Sigmoid colon (tissue), 7 donors: ENCODE measurements around the gene KLHL7. TPM values are rescaled to one million over a fixed set of nuclear protein-coding genes. Genes with fewer than 3 reads are reported as not detected.
"Not testable (repeated sequence)": the region's sequence is repeated elsewhere in the genome, so short reads cannot be mapped to it uniquely, and the experiment has no call there.

Experiments
- DNase-seq: peaks from one replicate; pipeline ENCODE4 v3.0.0-alpha.2; 2019
- H3K27ac ChIP-seq, 4 donors: fragments of 200-600 bp; sonication (generic); one replicate each; pipeline ENCODE4 v1.5.1; 2016 to 2019; ENCODE audit warnings: mild to moderate bottlenecking in 1 of 4
- H3K27me3 ChIP-seq, 3 donors: fragments of 200-600 bp; sonication (generic); one replicate each; pipeline ENCODE4 v1.5.1; 2019; ENCODE audit warnings: mild to moderate bottlenecking in 1 of 3
- H3K36me3 ChIP-seq, 4 donors: fragments of 200-600 bp; sonication (generic); one replicate each; pipeline ENCODE4 v1.5.1; 2016 to 2019
- H3K4me1 ChIP-seq, 4 donors: fragments of 200-600 bp; sonication (generic); one replicate each; pipeline ENCODE4 v1.5.1; 2017 to 2019
- H3K4me3 ChIP-seq, 4 donors: fragments of 200-600 bp; sonication (generic); one replicate each; pipeline ENCODE4 v1.5.1; 2017 to 2019; ENCODE audit warnings: mild to moderate bottlenecking in 2 of 4, moderate library complexity in 1 of 4
- H3K9me3 ChIP-seq, 4 donors: fragments of 200-600 bp in 3 of 4; sonication (generic) in 3 of 4; one replicate each; pipeline versions ENCODE4 v1.5.1 to v1.6.1; 2013 to 2019
- EP300 ChIP-seq, 4 donors: sonication (generic); formaldehyde crosslinking; IDR thresholded peaks; one replicate each; pipeline ENCODE4 v1.6.1; 2017; ENCODE audit warnings: antibody characterized with exemption in 4 of 4
- POLR2A ChIP-seq, 2 donors: fragments of 450-650 bp; IDR thresholded peaks; one replicate each; pipeline ENCODE4 v1.6.1; 2016; ENCODE audit warnings: antibody characterized with exemption in 2 of 2, mild to moderate bottlenecking in 2 of 2, moderate library complexity in 2 of 2
- POLR2AphosphoS5 ChIP-seq, 4 donors: sonication (generic); formaldehyde crosslinking; IDR thresholded peaks; one replicate each; pipeline ENCODE4 v1.6.1; 2017; ENCODE audit warnings: antibody characterized with exemption in 4 of 4
- WGBS, 2 donors: extraction: QIAGEN DNeasy Blood & Tissue Kit; methylation state at CpG; one replicate each; pipeline ENCODE4 v1.1.7; 2013; 5-methylcytosine and 5-hydroxymethylcytosine counted together
- intact Hi-C: fragments of 100-400 bp; cut with DNase I; formaldehyde crosslinking; loops from one replicate; pipeline ENCODE4 v1.15.1; 2023
- polyA plus RNA-seq, 3 donors: library from polyadenylated mRNA; stranded (reverse); fragments of 200-250 nt; gene quantifications; one replicate each; pipeline ENCODE4 v1.2.3, GENCODE V29; 2013
- total RNA-seq, 4 donors: library from RNA; depleted of rRNA; stranded (reverse); fragments of >200 nt; gene quantifications; one replicate each; pipeline ENCODE4 v1.1.0, GENCODE V29; 2016
- TF ChIP-seq, protein P1 (sequence below), 4 experiments: fragments of 450-650 bp in 3 of 4; fragments of 200-600 bp in 1 of 4; IDR thresholded peaks; one replicate each; pipeline ENCODE4 v1.5.1; 2016 to 2019; ENCODE audit warnings: antibody characterized with exemption in 4 of 4, mild to moderate bottlenecking in 3 of 4, moderate library complexity in 2 of 4
- donor health status: healthy with polysubstance abuse.
- donor health status: Bipolar disorder and iron deficiency.
- donor health status: healthy.

KLHL7 gene
- total and polyA plus RNA-seq, 7 donors, result 12.5 to 42.5 (median 26.9) TPM

DNA sequence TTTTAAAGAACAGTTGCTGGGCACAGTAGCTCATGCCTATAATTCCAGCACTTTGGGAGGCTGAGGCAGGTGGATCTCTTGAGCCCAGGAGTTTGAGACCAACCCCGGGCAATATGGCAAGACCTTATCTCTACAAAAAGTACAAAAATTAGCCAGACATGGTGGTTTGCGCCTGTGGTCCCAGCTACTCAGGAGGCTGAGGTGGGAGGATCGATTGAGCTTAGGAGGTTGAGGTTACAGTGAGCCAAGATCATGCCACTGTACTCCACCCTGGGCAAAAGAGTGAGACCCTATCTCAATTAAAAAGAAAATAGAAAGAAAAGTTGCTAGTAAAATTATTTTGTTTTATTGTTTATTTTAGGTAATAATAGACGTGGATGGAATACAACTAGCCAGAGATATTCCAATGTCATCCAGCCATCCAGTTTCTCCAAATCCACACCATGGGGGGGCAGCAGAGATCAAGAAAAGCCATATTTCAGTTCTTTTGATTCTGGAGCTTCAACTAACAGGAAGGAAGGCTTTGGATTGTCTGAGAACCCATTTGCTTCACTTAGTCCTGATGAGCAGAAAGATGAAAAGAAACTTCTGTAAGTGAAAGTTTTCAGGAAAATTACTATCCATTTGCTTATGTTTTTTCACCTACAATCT lies 79.2 kb downstream of the KLHL7 start:
- H3K27me3 ChIP-seq, result no peaks in the 10 kb centered on the region
- peaks cover 0 to 46% (median 14%) of the 10 kb centered on the region in 4 donors for H3K36me3 ChIP-seq
- H3K4me3 ChIP-seq, result no peak overlapping the region
- peaks cover 0 to 38% (median 22%) of the 10 kb centered on the region in 4 donors for H3K4me1 ChIP-seq
- no peak for DNase-seq
- H3K9me3 ChIP-seq, result no peaks in the 10 kb centered on the region
- no peak overlapping the region for H3K27ac ChIP-seq
- WGBS, 2 donors, result 69 to 82% methylated on average over 4 of the region's 4 CpGs
- intact Hi-C loops, result loop anchor here (5.0 kb wide), 4 partner anchors 62 to 347 kb away; partner anchors contain the start of genes GPNMB, HYCC1, IGF2BP3 and TRA2A
- TF ChIP-seq, protein P1, sequence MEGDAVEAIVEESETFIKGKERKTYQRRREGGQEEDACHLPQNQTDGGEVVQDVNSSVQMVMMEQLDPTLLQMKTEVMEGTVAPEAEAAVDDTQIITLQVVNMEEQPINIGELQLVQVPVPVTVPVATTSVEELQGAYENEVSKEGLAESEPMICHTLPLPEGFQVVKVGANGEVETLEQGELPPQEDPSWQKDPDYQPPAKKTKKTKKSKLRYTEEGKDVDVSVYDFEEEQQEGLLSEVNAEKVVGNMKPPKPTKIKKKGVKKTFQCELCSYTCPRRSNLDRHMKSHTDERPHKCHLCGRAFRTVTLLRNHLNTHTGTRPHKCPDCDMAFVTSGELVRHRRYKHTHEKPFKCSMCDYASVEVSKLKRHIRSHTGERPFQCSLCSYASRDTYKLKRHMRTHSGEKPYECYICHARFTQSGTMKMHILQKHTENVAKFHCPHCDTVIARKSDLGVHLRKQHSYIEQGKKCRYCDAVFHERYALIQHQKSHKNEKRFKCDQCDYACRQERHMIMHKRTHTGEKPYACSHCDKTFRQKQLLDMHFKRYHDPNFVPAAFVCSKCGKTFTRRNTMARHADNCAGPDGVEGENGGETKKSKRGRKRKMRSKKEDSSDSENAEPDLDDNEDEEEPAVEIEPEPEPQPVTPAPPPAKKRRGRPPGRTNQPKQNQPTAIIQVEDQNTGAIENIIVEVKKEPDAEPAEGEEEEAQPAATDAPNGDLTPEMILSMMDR (IDR thresholded peaks at IDR 0.05), result peak; percentile 13 to 36 (median 31)
- TF ChIP-seq POLR2AphosphoS5 (IDR thresholded peaks at IDR 0.05), result no peak
- TF ChIP-seq EP300 (IDR thresholded peaks at IDR 0.05), result no peak
- no peak for TF ChIP-seq POLR2A (IDR thresholded peaks at IDR 0.05)

DNA sequence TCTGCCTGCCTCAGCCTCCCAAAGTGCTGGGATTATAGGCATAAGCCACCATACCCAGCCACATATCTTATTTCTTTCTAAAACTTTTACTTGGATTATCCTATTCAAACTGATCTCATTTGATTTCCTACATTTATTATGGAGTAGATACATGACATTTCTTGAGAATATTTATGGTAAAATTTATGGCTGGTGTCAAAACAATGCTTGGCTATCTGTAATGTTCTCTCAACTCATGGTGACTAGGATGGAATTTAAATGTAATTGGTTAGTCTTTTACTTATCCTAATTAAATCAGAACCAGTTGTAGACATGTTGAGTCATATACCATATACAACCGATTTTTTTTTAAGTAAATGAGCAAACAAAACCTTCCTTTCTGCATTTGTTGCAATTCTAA lies 80.4 kb downstream of the KLHL7 start:
- Histone ChIP-seq H3K4me1 (peaks cover 0 to 35% (median 22%) of the 10 kb centered on the region in 4 donors), H3K4me3 (no peak overlapping the region), H3K36me3 (peaks cover 0 to 57% (median 17%) of the 10 kb centered on the region in 4 donors), H3K27me3 (no peaks in the 10 kb centered on the region), H3K27ac (no peak overlapping the region), H3K9me3 (no peaks in the 10 kb centered on the region)
- WGBS, 2 donors, result 27 to 81% methylated on average over 1 of the region's 1 CpG
- no peak for DNase-seq
- TF ChIP-seq, protein P1 (IDR thresholded peaks at IDR 0.05), result no peak
- no peak for TF ChIP-seq EP300 (IDR thresholded peaks at IDR 0.05)
- TF ChIP-seq POLR2AphosphoS5 (IDR thresholded peaks at IDR 0.05), result no peak
- TF ChIP-seq POLR2A (IDR thresholded peaks at IDR 0.05), result no peak
- intact Hi-C loops, result loop anchor here (5.0 kb wide), 1 partner anchor 61 kb away; the partner anchor contains the start of gene GPNMB

DNA sequence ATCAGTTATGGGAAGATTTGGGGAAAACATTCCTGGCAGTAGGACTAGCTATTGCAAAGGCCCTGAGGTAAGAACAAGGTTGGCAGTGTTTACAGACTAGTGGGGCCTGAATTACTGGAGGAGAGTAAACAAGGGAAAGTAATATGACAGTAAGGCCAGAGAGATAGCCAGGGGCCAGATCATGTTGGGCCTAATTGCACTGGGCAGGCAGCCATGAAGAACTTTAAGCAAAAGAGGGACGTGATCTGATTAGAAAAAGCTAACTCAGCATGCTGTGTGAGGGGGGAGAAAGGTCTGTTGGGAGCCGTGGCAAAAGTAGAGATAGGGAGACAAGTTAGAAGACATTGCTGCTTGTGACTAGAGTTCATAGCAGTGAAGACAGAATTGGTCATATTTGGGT lies 85.4 kb downstream of the KLHL7 start:
- DNase-seq, result no peak
- intact Hi-C loops, result no loop called here
- H3K4me3 ChIP-seq, result no peak overlapping the region
- H3K4me1 ChIP-seq, result peaks cover 0 to 5% (median under 1%) of the 10 kb centered on the region in 4 donors
- peaks cover 0 to 76% (median 22%) of the 10 kb centered on the region in 4 donors for H3K36me3 ChIP-seq
- TF ChIP-seq POLR2A (IDR thresholded peaks at IDR 0.05), result no peak
- TF ChIP-seq, protein P1 (IDR thresholded peaks at IDR 0.05), result no peak
- no peak for TF ChIP-seq EP300 (IDR thresholded peaks at IDR 0.05)
- TF ChIP-seq POLR2AphosphoS5 (IDR thresholded peaks at IDR 0.05), result no peak
- no peaks in the 10 kb centered on the region for H3K27me3 ChIP-seq
- H3K9me3 ChIP-seq, result no peaks in the 10 kb centered on the region
- 67 to 82% methylated on average over 2 of the region's 2 CpGs for WGBS, 2 donors
- H3K27ac ChIP-seq, result no peak overlapping the region

- H3K27ac ChIP-seq, H3K9me3 ChIP-seq, intact Hi-C loops, DNase-seq, H3K4me3 ChIP-seq, H3K27me3 ChIP-seq: not testable (repeated sequence)
- peaks cover 0 to 24% (median 13%) of the 10 kb centered on the region in 4 donors for H3K4me1 ChIP-seq
- 95 to 97% methylated on average over 27 of the region's 27 CpGs for WGBS, 2 donors
- H3K36me3 ChIP-seq, result peaks cover 0 to 56% (median 13%) of the 10 kb centered on the region in 4 donors
Observed at GRCh38 chr7:23193650-23194227, 88.2 kb downstream of the KLHL7 start.

GRCh38 chr7:23196306-23196705 lies 90.7 kb downstream of the KLHL7 start:
- Histone ChIP-seq H3K27ac (peak overlapping the region in 3 of 4 donors; percentile 17 to 52 (median 50)), H3K27me3 (no peaks in the 10 kb centered on the region), H3K4me3 (no peak overlapping the region), H3K9me3 (no peaks in the 10 kb centered on the region), H3K36me3 (peaks cover 0 to 57% (median 26%) of the 10 kb centered on the region in 4 donors), H3K4me1 (peaks cover 0 to 24% (median 13%) of the 10 kb centered on the region in 4 donors)
- no peak for DNase-seq
- intact Hi-C loops, result no loop called here
- 61% methylated on average over 5 of the region's 5 CpGs for whole genome bisulfite sequencing, 2 donors
- TF ChIP-seq POLR2AphosphoS5 (IDR thresholded peaks at IDR 0.05) (peak; percentile 78 to 91 (median 89)), EP300 (IDR thresholded peaks at IDR 0.05) (peak in 2 of 4 donors; percentile 23 to 74)
- TF ChIP-seq, protein P1 (IDR thresholded peaks at IDR 0.05), result no peak

DNA sequence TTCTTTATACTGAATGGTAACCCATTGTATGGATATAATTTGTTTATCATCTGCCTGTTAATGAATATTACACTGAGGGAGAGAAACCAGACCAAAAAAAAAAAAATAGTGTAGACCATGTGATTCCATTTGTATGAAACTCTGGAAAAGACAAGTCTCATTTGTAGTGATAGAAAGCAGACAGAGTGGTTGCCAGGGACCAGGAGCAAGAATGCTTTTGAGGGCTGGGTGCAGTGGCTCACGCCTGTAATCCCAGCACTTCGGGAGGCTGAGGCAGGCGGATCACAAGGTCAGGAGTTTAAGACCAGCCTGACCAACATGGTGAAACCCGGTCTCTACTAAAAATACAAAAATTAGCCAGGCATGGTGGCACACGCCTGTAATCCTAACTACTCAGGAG lies 92.2 kb downstream of the KLHL7 start:
- peaks cover 0 to 49% (median 27%) of the 10 kb centered on the region in 4 donors for H3K36me3 ChIP-seq
- H3K9me3 ChIP-seq, result not testable (repeated sequence)

More for the DNA sequence above, 92.2 kb downstream of the KLHL7 start:
- DNase-seq, intact Hi-C loops, H3K4me3 ChIP-seq, H3K27me3 ChIP-seq: not testable (repeated sequence)
- 92 to 95% methylated on average over 5 of the region's 5 CpGs for WGBS, 2 donors
- Histone ChIP-seq H3K27ac (peak overlapping the region in 1 of 4 donors; percentile 12), H3K4me1 (peaks cover 0 to 24% (median 13%) of the 10 kb centered on the region in 4 donors)
